WTC11 (cell line): ENCODE measurements around the gene OR4D2. TPM values are rescaled to one million over a fixed set of nuclear protein-coding genes. Genes with fewer than 3 reads are reported as not detected.

Experiments used
- ATAC-seq: fragments of 200-7000 bp; cut with Tn5 transposase; 2 replicates; pipeline ENCODE4 v1.10.0; 2021; ENCODE audit warnings: mild to moderate bottlenecking, moderate library complexity
- CTCF ChIA-PET: fragments of 300-600 bp; sonication (Branson Sonifier 250); formaldehyde crosslinking; loops from one replicate; lab custom pipeline; 2021; ENCODE audit warnings: antibody characterized with exemption; lab: Charles Lee
- POLR2A ChIA-PET: fragments of 350-600 bp; sonication (Branson Sonifier 250); formaldehyde crosslinking; loops from one replicate; lab custom pipeline; 2021; ENCODE audit warnings: antibody characterized with exemption; lab: Charles Lee
- DNase-seq: peaks from one replicate; pipeline ENCODE4 v3.0.0; 2021; ENCODE audit warnings: low spot score
- H3K27ac Mint-ChIP-seq: 2 replicates; pipeline ENCODE4 v1.8.0; 2021; ENCODE audit warnings: mixed read lengths
- H3K27me3 Mint-ChIP-seq: 2 replicates; pipeline ENCODE4 v1.8.0; 2021; ENCODE audit warnings: low read depth, mild to moderate bottlenecking, moderate library complexity, mixed read lengths
- H3K36me3 Mint-ChIP-seq: 2 replicates; pipeline ENCODE4 v1.8.0; 2021; ENCODE audit warnings: mixed read lengths
- H3K4me1 Mint-ChIP-seq: 2 replicates; pipeline ENCODE4 v1.8.0; 2022; ENCODE audit warnings: mixed read lengths
- H3K4me3 Mint-ChIP-seq: 2 replicates; pipeline ENCODE4 v1.8.0; 2021; ENCODE audit warnings: mild to moderate bottlenecking, moderate library complexity, mixed read lengths
- H3K9me3 Mint-ChIP-seq: 2 replicates; pipeline ENCODE4 v1.8.0; 2021; ENCODE audit warnings: mixed read lengths
- CREM ChIP-seq: sonication (generic); formaldehyde crosslinking; IDR thresholded peaks from 2 replicates; pipeline ENCODE4 v1.8.1; 2022; ENCODE audit warnings: mild to moderate bottlenecking, missing genetic modification reagents, moderate library complexity
- EMX1 ChIP-seq: fragments of 250-450 bp; sonication (Bioruptor Pico); IDR thresholded peaks from 2 replicates; pipeline ENCODE4 v1.8.0; 2021; ENCODE audit warnings: mild to moderate bottlenecking
- FOXK1 ChIP-seq: sonication (generic); formaldehyde crosslinking; IDR thresholded peaks from 2 replicates; pipeline ENCODE4 v1.8.0; 2022; ENCODE audit warnings: mild to moderate bottlenecking, moderate library complexity, missing genetic modification reagents
- GABPB1 ChIP-seq: sonication (generic); formaldehyde crosslinking; IDR thresholded peaks from 2 replicates; pipeline ENCODE4 v1.8.1; 2023; ENCODE audit warnings: mild to moderate bottlenecking, missing genetic modification reagents
- IRF2 ChIP-seq: sonication (generic); formaldehyde crosslinking; IDR thresholded peaks from 2 replicates; pipeline ENCODE4 v1.8.0; 2022; ENCODE audit warnings: low read depth, missing genetic modification reagents, borderline replicate concordance
- JUN ChIP-seq: sonication (generic); formaldehyde crosslinking; IDR thresholded peaks from 2 replicates; pipeline ENCODE4 v1.8.0; 2023; ENCODE audit warnings: mild to moderate bottlenecking, missing genetic modification reagents
- NFE2L1 ChIP-seq: sonication (generic); formaldehyde crosslinking; IDR thresholded peaks from 2 replicates; pipeline ENCODE4 v1.8.1; 2023; ENCODE audit warnings: missing genetic modification reagents
- SMAD4 ChIP-seq: sonication (generic); formaldehyde crosslinking; IDR thresholded peaks from 2 replicates; pipeline ENCODE4 v1.8.0; 2022; ENCODE audit warnings: mild to moderate bottlenecking, missing genetic modification reagents
- SP1 ChIP-seq: sonication (generic); formaldehyde crosslinking; conservative IDR thresholded peaks from 2 replicates; pipeline ENCODE4 v1.8.1; 2022; ENCODE audit warnings: missing genetic modification reagents
- TEAD1 ChIP-seq: sonication (generic); formaldehyde crosslinking; IDR thresholded peaks from 2 replicates; pipeline ENCODE4 v1.8.0; 2022; ENCODE audit warnings: mild to moderate bottlenecking, missing genetic modification reagents
- ZBTB21 ChIP-seq: sonication (generic); formaldehyde crosslinking; IDR thresholded peaks from 2 replicates; pipeline ENCODE4 v1.8.1; 2023; ENCODE audit warnings: mild to moderate bottlenecking, missing genetic modification reagents, borderline replicate concordance
- ZNF263 ChIP-seq: sonication (generic); formaldehyde crosslinking; IDR thresholded peaks from 2 replicates; pipeline ENCODE4 v1.8.1; 2022; ENCODE audit warnings: low read depth, mild to moderate bottlenecking, moderate library complexity, missing genetic modification reagents
- ZNF416 ChIP-seq: fragments of 250-450 bp; sonication (Bioruptor Pico); IDR thresholded peaks from 2 replicates; pipeline ENCODE4 v1.9.0; 2021; ENCODE audit warnings: mild to moderate bottlenecking, inconsistent platforms
- ZNF671 ChIP-seq: fragments of 250-450 bp; sonication (Bioruptor Pico); IDR thresholded peaks from 2 replicates; pipeline ENCODE4 v1.8.0; 2021; ENCODE audit warnings: mild to moderate bottlenecking
- total RNA-seq: library from RNA; stranded (reverse); gene quantifications from 3 replicates; pipeline ENCODE4 v1.2.3, GENCODE V29; 2021
- TF ChIP-seq, protein P1 (sequence below): fragments of 250-450 bp; sonication (Bioruptor Pico); conservative IDR thresholded peaks from 2 replicates; pipeline ENCODE4 v1.9.0; 2021; ENCODE audit warnings: mild to moderate bottlenecking
- TF ChIP-seq, protein P2 (sequence below): sonication (generic); formaldehyde crosslinking; conservative IDR thresholded peaks from 2 replicates; pipeline ENCODE4 v1.8.1; 2022; ENCODE audit warnings: mild to moderate bottlenecking, missing genetic modification reagents
- TF ChIP-seq, protein P3 (sequence below): sonication (generic); formaldehyde crosslinking; IDR thresholded peaks from 2 replicates; pipeline ENCODE4 v1.8.1; 2022; ENCODE audit warnings: low read depth, mild to moderate bottlenecking, moderate library complexity, missing genetic modification reagents, borderline replicate concordance
- TF ChIP-seq, protein P4 (sequence below): sonication (generic); formaldehyde crosslinking; IDR thresholded peaks from 2 replicates; pipeline ENCODE4 v1.8.1; 2023; ENCODE audit warnings: mild to moderate bottlenecking, missing genetic modification reagents
- TF ChIP-seq, protein P5 (sequence below): sonication (generic); formaldehyde crosslinking; IDR thresholded peaks from 2 replicates; pipeline ENCODE4 v1.8.0; 2022; ENCODE audit warnings: mild to moderate bottlenecking, missing genetic modification reagents
- TF ChIP-seq, protein P6 (sequence below): sonication (generic); formaldehyde crosslinking; IDR thresholded peaks from 2 replicates; pipeline ENCODE4 v1.8.0; 2023; ENCODE audit warnings: missing genetic modification reagents, mild to moderate bottlenecking, borderline replicate concordance

OR4D2 gene
- total RNA-seq, 1 experiment from 2014 or later, result not detected

DNA sequence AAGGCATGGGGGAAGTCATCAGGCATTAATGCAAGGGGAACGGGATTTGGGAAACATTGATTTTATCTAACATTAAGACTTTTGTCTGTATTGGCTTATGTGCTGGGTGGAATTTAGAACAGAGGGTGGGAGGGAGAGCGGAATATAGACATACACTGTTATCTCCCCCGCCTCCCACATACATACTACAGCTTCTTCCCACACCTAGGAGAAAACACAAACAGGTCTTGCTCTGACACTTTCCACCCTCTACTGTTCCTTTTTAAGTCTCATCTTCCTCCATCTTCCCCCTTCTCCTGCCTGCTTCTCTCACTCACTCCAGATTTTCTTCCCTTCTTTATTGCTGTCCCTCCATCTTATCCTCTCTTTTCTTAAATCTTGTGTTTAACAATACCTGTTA lies 18.2 kb upstream of the OR4D2 start (continued):
- TF ChIP-seq, protein P1, sequence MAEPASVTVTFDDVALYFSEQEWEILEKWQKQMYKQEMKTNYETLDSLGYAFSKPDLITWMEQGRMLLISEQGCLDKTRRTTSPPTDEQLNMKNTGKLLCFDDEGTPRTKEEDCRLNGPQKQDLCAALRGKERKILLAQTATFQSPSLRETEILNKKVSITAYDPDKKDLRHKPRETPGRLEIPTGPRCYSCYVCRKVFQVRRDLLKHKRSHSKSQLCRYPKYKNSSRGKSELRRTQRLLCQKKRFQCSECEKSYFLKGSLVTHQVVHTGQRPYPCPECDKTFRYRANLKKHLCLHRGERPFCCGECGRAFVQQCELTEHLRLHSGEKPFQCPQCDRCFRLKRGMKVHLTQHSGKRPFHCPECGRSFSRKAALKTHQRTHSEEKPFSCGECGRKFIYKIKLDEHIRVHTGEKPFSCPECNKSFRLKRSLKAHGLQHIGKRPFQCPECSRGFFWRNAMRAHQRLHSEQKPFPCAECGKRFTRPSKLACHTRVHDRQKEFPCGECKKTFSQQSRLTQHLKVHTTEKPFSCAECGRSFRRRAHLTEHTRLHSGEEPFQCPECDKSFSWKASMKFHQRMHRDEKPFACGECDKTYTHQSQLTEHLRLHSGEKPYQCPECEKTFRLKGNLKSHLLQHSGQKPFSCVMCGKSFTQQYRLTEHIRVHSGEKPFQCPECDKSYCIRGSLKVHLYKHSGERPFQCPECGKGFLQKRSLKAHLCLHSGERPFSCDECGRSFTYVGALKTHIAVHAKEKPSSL, result no peak
- TF ChIP-seq ZNF416 (CRISPR knock-in tag) (no peak), CREM (CRISPR knock-in tag) (no peak), ZNF671 (no peak), SP1 (CRISPR knock-in tag) (no peak), EMX1 (CRISPR knock-in tag) (no peak)

DNA sequence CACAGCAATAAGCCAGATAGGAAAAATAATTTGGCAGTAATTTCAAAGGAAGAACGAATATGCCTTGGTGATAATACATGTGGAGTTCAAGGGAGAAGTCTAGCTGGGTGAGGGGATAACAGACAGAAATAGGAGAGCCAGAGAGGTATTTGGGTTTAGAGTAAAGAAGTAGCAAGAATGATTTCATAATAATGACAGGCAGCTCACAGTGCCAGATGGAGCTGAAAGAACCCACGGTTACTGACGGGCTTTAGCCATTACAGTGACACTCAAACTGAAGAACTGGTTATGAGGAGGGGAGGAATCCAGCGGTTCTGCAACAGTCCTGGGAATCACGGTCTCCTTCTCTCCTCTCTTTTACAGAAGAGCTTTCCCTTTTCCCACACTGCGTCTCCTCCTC lies 16.4 kb upstream of the OR4D2 start:
- H3K4me3 Mint-ChIP-seq, result no peak overlapping the region
- ATAC-seq, result no peak
- TF ChIP-seq NFE2L1 (CRISPR knock-in tag), result no peak
- no peak for TF ChIP-seq JUN (CRISPR knock-in tag)
- TF ChIP-seq GABPB1 (CRISPR knock-in tag), result no peak
- TF ChIP-seq, protein P2, sequence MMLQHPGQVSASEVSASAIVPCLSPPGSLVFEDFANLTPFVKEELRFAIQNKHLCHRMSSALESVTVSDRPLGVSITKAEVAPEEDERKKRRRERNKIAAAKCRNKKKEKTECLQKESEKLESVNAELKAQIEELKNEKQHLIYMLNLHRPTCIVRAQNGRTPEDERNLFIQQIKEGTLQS (CRISPR knock-in tag), result no peak
- no peak for TF ChIP-seq FOXK1
- no peak for TF ChIP-seq SMAD4 (CRISPR knock-in tag)
- TF ChIP-seq, all 79 proteins: peak for 0
- DNase-seq, result no peak
- Mint-ChIP-seq H3K27ac (no peak overlapping the region), H3K9me3 (peaks cover 9% of the 10 kb centered on the region), H3K27me3 (peaks cover 66% of the 10 kb centered on the region), H3K36me3 (no peaks in the 10 kb centered on the region), H3K4me1 (no peaks in the 10 kb centered on the region)
- ChIA-PET POLR2A (no interaction called here), CTCF (interaction anchor here (0.6 kb wide), 1 partner anchor 478 kb away, joined by 3 read pairs; no protein-coding TSS in a partner anchor)

DNA sequence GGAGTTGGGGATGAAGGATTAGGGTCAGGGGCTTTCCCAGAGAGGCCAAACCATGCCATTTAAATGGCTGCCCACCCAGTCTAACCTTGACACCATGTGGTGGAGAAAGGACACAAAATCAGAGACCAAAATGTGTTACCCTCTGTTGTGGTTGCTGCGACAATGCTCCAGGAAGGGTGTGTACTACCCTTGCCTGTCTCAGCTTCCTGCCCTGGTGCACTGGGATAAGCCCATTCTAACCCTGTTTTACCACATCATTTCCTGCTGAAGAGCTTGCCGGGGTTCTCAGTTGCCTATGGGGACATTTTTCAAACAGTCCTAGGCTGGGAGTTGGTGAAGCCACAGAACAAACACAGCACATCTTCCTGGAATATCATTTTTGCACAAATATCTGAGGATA lies 13.7 kb upstream of the OR4D2 start:
- ATAC-seq, result no peak
- Mint-ChIP-seq H3K27me3 (peaks cover 76% of the 10 kb centered on the region), H3K36me3 (no peaks in the 10 kb centered on the region), H3K4me3 (no peak overlapping the region), H3K9me3 (no peaks in the 10 kb centered on the region), H3K27ac (no peak overlapping the region), H3K4me1 (peaks cover 6% of the 10 kb centered on the region; the same call in 1 of the 2 replicates)
- ChIA-PET CTCF (no interaction called here), POLR2A (no interaction called here)
- no peak for TF ChIP-seq SP1 (CRISPR knock-in tag)
- no peak for TF ChIP-seq TEAD1 (CRISPR knock-in tag)
- TF ChIP-seq ZNF263 (CRISPR knock-in tag), result no peak
- TF ChIP-seq, protein P3, sequence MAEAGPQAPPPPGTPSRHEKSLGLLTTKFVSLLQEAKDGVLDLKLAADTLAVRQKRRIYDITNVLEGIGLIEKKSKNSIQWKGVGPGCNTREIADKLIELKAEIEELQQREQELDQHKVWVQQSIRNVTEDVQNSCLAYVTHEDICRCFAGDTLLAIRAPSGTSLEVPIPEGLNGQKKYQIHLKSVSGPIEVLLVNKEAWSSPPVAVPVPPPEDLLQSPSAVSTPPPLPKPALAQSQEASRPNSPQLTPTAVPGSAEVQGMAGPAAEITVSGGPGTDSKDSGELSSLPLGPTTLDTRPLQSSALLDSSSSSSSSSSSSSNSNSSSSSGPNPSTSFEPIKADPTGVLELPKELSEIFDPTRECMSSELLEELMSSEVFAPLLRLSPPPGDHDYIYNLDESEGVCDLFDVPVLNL, result no peak
- TF ChIP-seq, protein P4, sequence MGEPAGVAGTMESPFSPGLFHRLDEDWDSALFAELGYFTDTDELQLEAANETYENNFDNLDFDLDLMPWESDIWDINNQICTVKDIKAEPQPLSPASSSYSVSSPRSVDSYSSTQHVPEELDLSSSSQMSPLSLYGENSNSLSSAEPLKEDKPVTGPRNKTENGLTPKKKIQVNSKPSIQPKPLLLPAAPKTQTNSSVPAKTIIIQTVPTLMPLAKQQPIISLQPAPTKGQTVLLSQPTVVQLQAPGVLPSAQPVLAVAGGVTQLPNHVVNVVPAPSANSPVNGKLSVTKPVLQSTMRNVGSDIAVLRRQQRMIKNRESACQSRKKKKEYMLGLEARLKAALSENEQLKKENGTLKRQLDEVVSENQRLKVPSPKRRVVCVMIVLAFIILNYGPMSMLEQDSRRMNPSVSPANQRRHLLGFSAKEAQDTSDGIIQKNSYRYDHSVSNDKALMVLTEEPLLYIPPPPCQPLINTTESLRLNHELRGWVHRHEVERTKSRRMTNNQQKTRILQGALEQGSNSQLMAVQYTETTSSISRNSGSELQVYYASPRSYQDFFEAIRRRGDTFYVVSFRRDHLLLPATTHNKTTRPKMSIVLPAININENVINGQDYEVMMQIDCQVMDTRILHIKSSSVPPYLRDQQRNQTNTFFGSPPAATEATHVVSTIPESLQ (CRISPR knock-in tag), result no peak
- TF ChIP-seq IRF2 (CRISPR knock-in tag), result no peak
- TF ChIP-seq, protein P5, sequence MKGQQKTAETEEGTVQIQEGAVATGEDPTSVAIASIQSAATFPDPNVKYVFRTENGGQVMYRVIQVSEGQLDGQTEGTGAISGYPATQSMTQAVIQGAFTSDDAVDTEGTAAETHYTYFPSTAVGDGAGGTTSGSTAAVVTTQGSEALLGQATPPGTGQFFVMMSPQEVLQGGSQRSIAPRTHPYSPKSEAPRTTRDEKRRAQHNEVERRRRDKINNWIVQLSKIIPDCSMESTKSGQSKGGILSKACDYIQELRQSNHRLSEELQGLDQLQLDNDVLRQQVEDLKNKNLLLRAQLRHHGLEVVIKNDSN, result no peak
- no peak for TF ChIP-seq ZBTB21
- TF ChIP-seq, protein P6, sequence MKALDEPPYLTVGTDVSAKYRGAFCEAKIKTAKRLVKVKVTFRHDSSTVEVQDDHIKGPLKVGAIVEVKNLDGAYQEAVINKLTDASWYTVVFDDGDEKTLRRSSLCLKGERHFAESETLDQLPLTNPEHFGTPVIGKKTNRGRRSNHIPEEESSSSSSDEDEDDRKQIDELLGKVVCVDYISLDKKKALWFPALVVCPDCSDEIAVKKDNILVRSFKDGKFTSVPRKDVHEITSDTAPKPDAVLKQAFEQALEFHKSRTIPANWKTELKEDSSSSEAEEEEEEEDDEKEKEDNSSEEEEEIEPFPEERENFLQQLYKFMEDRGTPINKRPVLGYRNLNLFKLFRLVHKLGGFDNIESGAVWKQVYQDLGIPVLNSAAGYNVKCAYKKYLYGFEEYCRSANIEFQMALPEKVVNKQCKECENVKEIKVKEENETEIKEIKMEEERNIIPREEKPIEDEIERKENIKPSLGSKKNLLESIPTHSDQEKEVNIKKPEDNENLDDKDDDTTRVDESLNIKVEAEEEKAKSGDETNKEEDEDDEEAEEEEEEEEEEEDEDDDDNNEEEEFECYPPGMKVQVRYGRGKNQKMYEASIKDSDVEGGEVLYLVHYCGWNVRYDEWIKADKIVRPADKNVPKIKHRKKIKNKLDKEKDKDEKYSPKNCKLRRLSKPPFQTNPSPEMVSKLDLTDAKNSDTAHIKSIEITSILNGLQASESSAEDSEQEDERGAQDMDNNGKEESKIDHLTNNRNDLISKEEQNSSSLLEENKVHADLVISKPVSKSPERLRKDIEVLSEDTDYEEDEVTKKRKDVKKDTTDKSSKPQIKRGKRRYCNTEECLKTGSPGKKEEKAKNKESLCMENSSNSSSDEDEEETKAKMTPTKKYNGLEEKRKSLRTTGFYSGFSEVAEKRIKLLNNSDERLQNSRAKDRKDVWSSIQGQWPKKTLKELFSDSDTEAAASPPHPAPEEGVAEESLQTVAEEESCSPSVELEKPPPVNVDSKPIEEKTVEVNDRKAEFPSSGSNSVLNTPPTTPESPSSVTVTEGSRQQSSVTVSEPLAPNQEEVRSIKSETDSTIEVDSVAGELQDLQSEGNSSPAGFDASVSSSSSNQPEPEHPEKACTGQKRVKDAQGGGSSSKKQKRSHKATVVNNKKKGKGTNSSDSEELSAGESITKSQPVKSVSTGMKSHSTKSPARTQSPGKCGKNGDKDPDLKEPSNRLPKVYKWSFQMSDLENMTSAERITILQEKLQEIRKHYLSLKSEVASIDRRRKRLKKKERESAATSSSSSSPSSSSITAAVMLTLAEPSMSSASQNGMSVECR, result no peak
- no peak for DNase-seq
